Lung (tissue), 12 donors: ENCODE results near the gene USP24. TPM values are rescaled to one million over a fixed set of nuclear protein-coding genes. Genes with fewer than 3 reads are reported as not detected.
A peak's percentile ranks its signal among the peaks of the same experiment; 100 is the strongest.

Experiments used
- ATAC-seq: fragments of 200-7000 bp; cut with Tn5 transposase; one replicate; pipeline ENCODE4 v1.9.1; 2020; ENCODE audit warnings: moderate number of reproducible peaks; ENCODE audit not compliant: insufficient read depth, low FRiP score
- DNase-seq, 3 donors: peaks; one replicate each; pipeline ENCODE4 v3.0.0-alpha.2; 2013 to 2017
- H3K27ac ChIP-seq, 2 donors: one replicate each; pipeline ENCODE4 v1.5.1; 2013; ENCODE audit warnings: mild to moderate bottlenecking in 2 of 2, moderate library complexity in 2 of 2, control low read depth in 1 of 2, inconsistent platforms in 1 of 2, low read depth in 1 of 2, low read length in 1 of 2
- H3K27me3 ChIP-seq, 3 donors: one replicate each; pipeline ENCODE4 v1.5.1; 2013; ENCODE audit warnings: low read length in 2 of 3; ENCODE audit not compliant: control insufficient read depth in 3 of 3, insufficient read depth in 3 of 3
- H3K36me3 ChIP-seq, 4 donors: one replicate each; pipeline ENCODE4 v1.5.1; 2013; ENCODE audit warnings: low read length in 4 of 4, mild to moderate bottlenecking in 1 of 4, moderate library complexity in 1 of 4; ENCODE audit not compliant: control insufficient read depth in 4 of 4, insufficient read depth in 4 of 4
- H3K4me1 ChIP-seq, 5 donors: one replicate each; pipeline ENCODE4 v1.5.1; 2013; ENCODE audit warnings: low read length in 5 of 5, mild to moderate bottlenecking in 2 of 5, moderate library complexity in 1 of 5; ENCODE audit not compliant: control insufficient read depth in 5 of 5, insufficient read depth in 5 of 5
- H3K4me3 ChIP-seq: one replicate; pipeline ENCODE4 v1.5.1; 2013; ENCODE audit warnings: mild to moderate bottlenecking, control low read depth, moderate library complexity
- H3K9ac ChIP-seq, 2 donors: one replicate each; pipeline ENCODE4 v1.5.1; 2013; ENCODE audit warnings: low read length in 2 of 2, control low read depth in 1 of 2; ENCODE audit not compliant: insufficient read depth in 1 of 2
- H3K9me3 ChIP-seq, 4 donors: one replicate each; pipeline ENCODE4 v1.5.1; 2013; ENCODE audit warnings: low read length in 3 of 4, mild to moderate bottlenecking in 1 of 4, moderate library complexity in 1 of 4; ENCODE audit not compliant: control insufficient read depth in 4 of 4, insufficient read depth in 3 of 4
- CTCF ChIP-seq: IDR thresholded peaks from 2 replicates; pipeline ENCODE4 v1.5.1; 2012; ENCODE audit warnings: mild to moderate bottlenecking; ENCODE audit errors: control extremely low read depth, extremely low read depth
- WGBS, 2 donors: extraction: QIAGEN DNeasy Blood & Tissue Kit; methylation state at CpG; one replicate each; pipeline ENCODE4 v1.1.7; 2013; 5-methylcytosine and 5-hydroxymethylcytosine counted together
- polyA plus RNA-seq, 2 donors: library from polyadenylated mRNA; stranded (reverse); fragments of 200-250 nt; gene quantifications; one replicate each; pipeline ENCODE4 v1.2.1, GENCODE V29; 2013
- total RNA-seq, 2 donors: library from RNA; depleted of rRNA in 1 of 2; stranded (reverse); fragments of >200 nt in 1 of 2; gene quantifications; one replicate each; pipeline ENCODE4 v1.2.1, GENCODE V29; 2014 to 2021
- donor health status: control.
- donor health status: control.
- donor health status: Bipolar disorder and iron deficiency.
- donor health status: healthy.
- donor health status: DM: yes; HTN: yes; CAD: no.

The USP24 gene
- total and polyA plus RNA-seq, 4 donors: 7.8 to 77.8 (median 23.6) TPM

- no peak for TF ChIP-seq CTCF
- DNase-seq (no peak), ATAC-seq (no peak)
- peaks cover 0 to 3% (median 0%) of the 10 kb centered on the region in 5 donors for H3K4me1 ChIP-seq
- no peak overlapping the region for H3K9ac ChIP-seq
- peaks cover 0 to 4% (median 0%) of the 10 kb centered on the region in 4 donors for H3K9me3 ChIP-seq
- 83 to 86% methylated on average over 3 of the region's 3 CpGs for WGBS, 2 donors
- H3K27ac ChIP-seq: peak overlapping the region in 1 of 2 donors; percentile 53
- H3K36me3 ChIP-seq: peaks cover 27 to 69% (median 49%) of the 10 kb centered on the region in 4 donors
- no peaks in the 10 kb centered on the region for H3K27me3 ChIP-seq
- no peak overlapping the region for H3K4me3 ChIP-seq
These were observed 87.3 kb downstream of the USP24 start for GRCh38 chr1:55127827-55128343.

GRCh38 chr1:55124470-55124869, 90.7 kb downstream of the USP24 start:
- 95 to 97% methylated on average over 5 of the region's 5 CpGs for WGBS, 2 donors
- DNase-seq: no peak
- H3K36me3 ChIP-seq: peaks cover 40 to 71% (median 62%) of the 10 kb centered on the region in 4 donors

GRCh38 chr1:55120538-55120937, 94.6 kb downstream of the USP24 start:
- DNase-seq: no peak
- no peaks in the 10 kb centered on the region for H3K27me3 ChIP-seq
- 96 to 97% methylated on average over 5 of the region's 5 CpGs for WGBS, 2 donors
- no peak overlapping the region for H3K9ac ChIP-seq
- H3K4me3 ChIP-seq: no peak overlapping the region
- H3K9me3 ChIP-seq: no peaks in the 10 kb centered on the region
- no peak for TF ChIP-seq CTCF
- peaks cover 30 to 67% (median 53%) of the 10 kb centered on the region in 4 donors for H3K36me3 ChIP-seq
- no peak for ATAC-seq
- H3K27ac ChIP-seq: no peak overlapping the region
- no peaks in the 10 kb centered on the region for H3K4me1 ChIP-seq

More at GRCh38 chr1:55124470-55124869, 90.7 kb downstream of the USP24 start:
- no peak for ATAC-seq
- H3K27ac ChIP-seq: no peak overlapping the region
- no peaks in the 10 kb centered on the region for H3K27me3 ChIP-seq
- H3K4me3 ChIP-seq: no peak overlapping the region
- peaks cover 0 to 4% (median 0%) of the 10 kb centered on the region in 4 donors for H3K9me3 ChIP-seq
- no peak for TF ChIP-seq CTCF
- peaks cover 0 to 3% (median 0%) of the 10 kb centered on the region in 5 donors for H3K4me1 ChIP-seq
- no peak overlapping the region for H3K9ac ChIP-seq
